Hepatocyte (in vitro differentiated cells): ENCODE results near the gene SLC25A44. TPM values are rescaled to one million over a fixed set of nuclear protein-coding genes. Genes with fewer than 3 reads are reported as not detected.

Source experiments
- DNase-seq: peaks from one replicate; pipeline ENCODE4 v3.0.0-alpha.2; 2016; ENCODE audit warnings: low spot score
- H2AFZ ChIP-seq: fragments of 200-600 bp; sonication (generic); 2 replicates; pipeline ENCODE4 v1.6.0; 2016; ENCODE audit warnings: antibody characterized with exemption, mild to moderate bottlenecking
- H3K27ac ChIP-seq: fragments of 200-600 bp; sonication (generic); 2 replicates; pipeline ENCODE4 v1.5.1; 2016; ENCODE audit warnings: mild to moderate bottlenecking
- H3K27me3 ChIP-seq: fragments of 200-600 bp; sonication (generic); 2 replicates; pipeline ENCODE4 v1.6.1; 2016
- H3K36me3 ChIP-seq: fragments of 200-600 bp; sonication (generic); replicated peaks from 2 replicates; pipeline ENCODE4 v1.5.1; 2016; ENCODE audit warnings: low read depth; ENCODE audit not compliant: insufficient read depth
- H3K4me1 ChIP-seq: fragments of 200-600 bp; sonication (generic); 2 replicates; pipeline ENCODE4 v1.5.1; 2016; ENCODE audit warnings: mild to moderate bottlenecking, moderate library complexity; ENCODE audit not compliant: insufficient read depth
- H3K4me2 ChIP-seq: fragments of 200-600 bp; sonication (generic); 2 replicates; pipeline ENCODE4 v1.6.0; 2016
- H3K4me3 ChIP-seq: fragments of 200-600 bp; sonication (generic); 2 replicates; pipeline ENCODE4 v1.5.1; 2016; ENCODE audit warnings: mild to moderate bottlenecking
- H3K79me2 ChIP-seq: fragments of 200-600 bp; sonication (generic); 2 replicates; pipeline ENCODE4 v1.6.0; 2017; ENCODE audit warnings: mild to moderate bottlenecking
- H3K9me2 ChIP-seq: fragments of 200-600 bp; sonication (generic); replicated peaks from 2 replicates; pipeline ENCODE4 v1.6.0; 2017; ENCODE audit warnings: mild to moderate bottlenecking; ENCODE audit not compliant: insufficient read depth
- H3K9me3 ChIP-seq: fragments of 200-600 bp; sonication (generic); 2 replicates; pipeline ENCODE4 v1.5.1; 2016; ENCODE audit warnings: low read depth, mild to moderate bottlenecking
- H4K20me1 ChIP-seq: fragments of 200-600 bp; sonication (generic); 2 replicates; pipeline ENCODE4 v1.6.0; 2016; ENCODE audit warnings: mild to moderate bottlenecking; ENCODE audit not compliant: insufficient read depth, poor library complexity, severe bottlenecking
- EZH2 ChIP-seq: fragments of 200-600 bp; sonication (generic); IDR thresholded peaks from 2 replicates; pipeline ENCODE4 v1.6.1; 2016; ENCODE audit warnings: antibody characterized with exemption, mild to moderate bottlenecking, borderline replicate concordance
- EZH2phosphoT487 ChIP-seq: fragments of 200-600 bp; sonication (generic); IDR thresholded peaks from one replicate; pipeline ENCODE4 v1.6.1; 2018; ENCODE audit warnings: antibody characterized with exemption, mild to moderate bottlenecking, low read depth, moderate library complexity; ENCODE audit not compliant: unreplicated experiment, severe bottlenecking
- WGBS: methylation state at CpG from one replicate; pipeline ENCODE4 v1.1.6; 2016; ENCODE audit warnings: low lambda C conversion rate; ENCODE audit errors: missing lambda C conversion rate; 5-methylcytosine and 5-hydroxymethylcytosine counted together
- polyA plus RNA-seq: library from polyadenylated mRNA; unstranded; fragments of >200 nt; fragmentation: Nextera tagmentation; extraction: Ambion mirVana; gene quantifications from 2 replicates; pipeline ENCODE4 v1.2.1, GENCODE V29; 2016
- total RNA-seq: library from RNA; depleted of rRNA; stranded (reverse); fragments of >200 nt; gene quantifications from 2 replicates; pipeline ENCODE4 v1.2.3, GENCODE V29; 2014
- TF ChIP-seq, protein P1 (sequence below): fragments of 200-600 bp; sonication (generic); IDR thresholded peaks from 2 replicates; pipeline ENCODE4 v1.5.1; 2016; ENCODE audit warnings: antibody characterized with exemption, mild to moderate bottlenecking; ENCODE audit not compliant: poor library complexity

The SLC25A44 gene
- total and polyA plus RNA-seq, 2 experiments from 2014 or later = 16.9 to 19.3 TPM

DNA sequence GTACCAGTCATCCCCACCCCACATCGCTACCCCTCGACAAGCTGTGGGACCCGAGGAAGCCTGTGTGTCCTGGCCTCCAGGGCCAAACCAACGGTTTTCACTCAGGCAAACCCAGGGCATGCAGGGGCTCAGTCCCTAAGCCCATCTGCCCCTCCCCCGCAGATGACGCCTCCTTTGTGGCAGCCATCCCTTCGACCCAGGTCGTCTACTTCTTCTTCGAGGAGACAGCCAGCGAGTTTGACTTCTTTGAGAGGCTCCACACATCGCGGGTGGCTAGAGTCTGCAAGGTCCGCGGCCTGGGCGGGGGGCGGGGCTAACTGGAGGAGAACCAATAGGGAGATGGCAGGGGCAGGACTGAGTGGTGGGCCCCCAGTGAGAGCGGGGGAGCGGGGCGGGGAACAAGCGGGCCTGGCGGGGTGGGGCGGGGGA, 33.1 kb upstream of the SLC25A44 start:
- Histone ChIP-seq H3K4me1 (peaks cover 10% of the 10 kb centered on the region), H3K9me3 (no peaks in the 10 kb centered on the region), H3K27ac (peak overlapping the region; percentile 74), H3K9me2 (no peaks in the 10 kb centered on the region), H3K4me2 (peak overlapping the region; percentile 82), H3K4me3 (no peak overlapping the region), H3K27me3 (no peaks in the 10 kb centered on the region), H3K36me3 (no peaks in the 10 kb centered on the region), H2AFZ (peak overlapping the region; percentile 87), H3K79me2 (no peaks in the 10 kb centered on the region), H4K20me1 (no peaks in the 10 kb centered on the region)
- TF ChIP-seq EZH2phosphoT487 (no peak), EZH2 (no peak)
- TF ChIP-seq, protein P1, sequence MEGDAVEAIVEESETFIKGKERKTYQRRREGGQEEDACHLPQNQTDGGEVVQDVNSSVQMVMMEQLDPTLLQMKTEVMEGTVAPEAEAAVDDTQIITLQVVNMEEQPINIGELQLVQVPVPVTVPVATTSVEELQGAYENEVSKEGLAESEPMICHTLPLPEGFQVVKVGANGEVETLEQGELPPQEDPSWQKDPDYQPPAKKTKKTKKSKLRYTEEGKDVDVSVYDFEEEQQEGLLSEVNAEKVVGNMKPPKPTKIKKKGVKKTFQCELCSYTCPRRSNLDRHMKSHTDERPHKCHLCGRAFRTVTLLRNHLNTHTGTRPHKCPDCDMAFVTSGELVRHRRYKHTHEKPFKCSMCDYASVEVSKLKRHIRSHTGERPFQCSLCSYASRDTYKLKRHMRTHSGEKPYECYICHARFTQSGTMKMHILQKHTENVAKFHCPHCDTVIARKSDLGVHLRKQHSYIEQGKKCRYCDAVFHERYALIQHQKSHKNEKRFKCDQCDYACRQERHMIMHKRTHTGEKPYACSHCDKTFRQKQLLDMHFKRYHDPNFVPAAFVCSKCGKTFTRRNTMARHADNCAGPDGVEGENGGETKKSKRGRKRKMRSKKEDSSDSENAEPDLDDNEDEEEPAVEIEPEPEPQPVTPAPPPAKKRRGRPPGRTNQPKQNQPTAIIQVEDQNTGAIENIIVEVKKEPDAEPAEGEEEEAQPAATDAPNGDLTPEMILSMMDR = no peak
- WGBS = 7% methylated on average over 15 of the region's 22 CpGs
- peak; percentile 85 for DNase-seq

DNA sequence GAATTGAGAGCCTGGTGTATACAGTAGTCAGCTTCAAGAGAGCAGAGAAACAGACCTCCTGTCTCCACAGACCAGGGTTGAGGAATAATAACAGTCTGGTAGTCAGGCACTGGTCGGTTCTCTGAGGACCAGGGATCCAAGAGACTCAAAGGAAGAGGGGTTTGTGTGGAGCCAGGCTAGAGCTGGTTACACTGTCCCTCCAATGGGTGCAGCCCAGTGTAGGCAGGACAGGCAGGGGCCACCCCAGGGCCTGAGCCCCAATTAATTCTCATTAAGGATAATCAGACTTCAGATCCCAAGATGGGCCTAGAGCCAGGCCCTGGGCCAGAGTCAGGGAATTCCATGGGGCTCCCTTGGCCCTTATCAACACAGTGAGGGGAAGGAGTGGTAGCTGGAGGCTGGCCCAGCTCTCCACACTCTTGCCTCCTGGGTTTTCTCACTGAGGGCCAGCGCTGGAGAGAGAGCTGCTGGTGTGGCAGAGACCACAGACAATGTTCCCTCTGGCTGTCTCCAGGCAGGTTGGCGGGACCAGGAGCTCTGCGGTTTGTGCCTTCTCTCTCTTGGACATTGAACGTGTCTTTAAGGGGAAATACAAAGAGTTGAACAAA, 31.4 kb upstream of the SLC25A44 start:
- Histone ChIP-seq H3K4me3 (no peak overlapping the region), H4K20me1 (no peaks in the 10 kb centered on the region), H3K4me2 (peak overlapping the region; percentile 82), H3K36me3 (no peaks in the 10 kb centered on the region), H3K9me2 (no peaks in the 10 kb centered on the region), H3K79me2 (no peaks in the 10 kb centered on the region), H3K27ac (peak overlapping the region; percentile 62), H3K4me1 (peaks cover 10% of the 10 kb centered on the region), H3K27me3 (no peaks in the 10 kb centered on the region), H3K9me3 (no peaks in the 10 kb centered on the region), H2AFZ (no peak overlapping the region)
- TF ChIP-seq, protein P1 = no peak
- no peak for TF ChIP-seq EZH2
- TF ChIP-seq EZH2phosphoT487 = no peak
- 82% methylated on average over 5 of the region's 5 CpGs for WGBS
- no peak for DNase-seq

DNA sequence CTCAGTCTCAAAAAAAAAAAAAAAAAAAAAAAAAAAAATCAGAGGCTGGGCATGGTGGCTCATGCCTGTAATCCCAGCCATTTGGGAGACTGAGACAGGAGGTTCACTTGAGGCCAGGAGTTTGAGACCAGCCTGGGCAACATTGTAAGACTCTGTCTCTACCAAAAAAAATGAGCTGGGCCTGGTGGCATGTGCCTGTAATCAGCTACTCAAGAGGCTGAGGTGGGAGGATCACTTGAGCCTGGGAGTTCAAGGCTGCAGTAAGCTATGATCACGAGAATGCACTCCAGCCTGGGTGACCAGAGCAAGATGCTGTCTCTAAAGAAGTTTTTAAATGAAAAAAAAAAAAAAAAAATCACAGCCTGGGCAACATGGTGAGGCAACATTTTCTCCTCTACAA, 30.2 kb upstream of the SLC25A44 start:
- Histone ChIP-seq H3K4me3 (no peak overlapping the region), H3K27ac (no peak overlapping the region), H3K27me3 (no peaks in the 10 kb centered on the region), H3K9me3 (no peaks in the 10 kb centered on the region), H3K36me3 (no peaks in the 10 kb centered on the region), H3K4me2 (no peak overlapping the region), H3K79me2 (no peaks in the 10 kb centered on the region), H2AFZ (no peak overlapping the region), H3K9me2 (no peaks in the 10 kb centered on the region), H3K4me1 (peaks cover 10% of the 10 kb centered on the region), H4K20me1 (no peaks in the 10 kb centered on the region)
- WGBS = 88% methylated on average over 1 of the region's 1 CpG
- TF ChIP-seq, protein P1 = no peak
- TF ChIP-seq EZH2 (no peak), EZH2phosphoT487 (no peak)
- no peak for DNase-seq
